Muscle layer of duodenum (tissue), 2 donors: ENCODE measurements around the gene MDH2.
A peak's percentile ranks its signal among the peaks of the same experiment; 100 is the strongest.
"Not testable (repeated sequence)": the region's sequence is repeated elsewhere in the genome, so short reads cannot be mapped to it uniquely, and the experiment has no call there.

Source experiments
- H3K27ac ChIP-seq: one replicate; pipeline ENCODE4 v1.7.0; 2013; ENCODE audit warnings: mild to moderate bottlenecking, low read length
- H3K27me3 ChIP-seq: one replicate; pipeline ENCODE4 v1.7.0; 2013; ENCODE audit warnings: low read depth, mild to moderate bottlenecking, control low read depth, low read length
- H3K36me3 ChIP-seq, 2 donors: one replicate each; pipeline ENCODE4 v1.7.0; 2013; ENCODE audit warnings: low read length in 2 of 2, control low read depth in 1 of 2, mild to moderate bottlenecking in 1 of 2; ENCODE audit not compliant: insufficient read depth in 2 of 2, control insufficient read depth in 1 of 2
- H3K4me1 ChIP-seq, 2 donors: one replicate each; pipeline ENCODE4 v1.7.0; 2013; ENCODE audit warnings: low read length in 2 of 2, mild to moderate bottlenecking in 2 of 2, control low read depth in 1 of 2, moderate library complexity in 1 of 2; ENCODE audit not compliant: insufficient read depth in 2 of 2, control insufficient read depth in 1 of 2
- H3K4me3 ChIP-seq, 2 donors: one replicate each; pipeline ENCODE4 v1.7.0; 2013; ENCODE audit warnings: low read length in 2 of 2, low read depth in 1 of 2, mild to moderate bottlenecking in 1 of 2
- H3K9me3 ChIP-seq, 2 donors: one replicate each; pipeline ENCODE4 v1.7.0; 2013; ENCODE audit warnings: low read length in 2 of 2, control low read depth in 1 of 2, mild to moderate bottlenecking in 1 of 2; ENCODE audit not compliant: control insufficient read depth in 1 of 2
- donor health status: healthy.

Gene MDH2

DNA sequence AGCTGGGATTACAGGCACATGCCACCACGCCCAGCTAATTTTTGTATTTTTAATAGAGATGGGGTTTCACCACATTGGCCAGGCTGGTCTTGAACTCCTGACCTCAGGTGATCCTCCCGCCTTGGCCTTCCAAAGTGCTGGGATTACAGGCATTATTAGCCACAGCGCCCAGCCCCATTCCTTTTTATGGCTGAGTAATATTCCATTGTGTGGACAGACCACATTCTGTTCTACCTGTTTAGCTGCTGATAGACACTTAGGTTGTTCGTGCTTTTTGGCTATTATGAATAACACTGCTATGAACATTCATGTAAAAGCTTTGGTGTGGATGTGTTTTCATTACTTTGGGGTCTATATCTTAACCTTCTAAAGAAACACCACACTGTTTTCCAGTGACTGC lies 29.4 kb upstream of the MDH2 start:
- H3K27ac ChIP-seq = not testable (repeated sequence)

DNA sequence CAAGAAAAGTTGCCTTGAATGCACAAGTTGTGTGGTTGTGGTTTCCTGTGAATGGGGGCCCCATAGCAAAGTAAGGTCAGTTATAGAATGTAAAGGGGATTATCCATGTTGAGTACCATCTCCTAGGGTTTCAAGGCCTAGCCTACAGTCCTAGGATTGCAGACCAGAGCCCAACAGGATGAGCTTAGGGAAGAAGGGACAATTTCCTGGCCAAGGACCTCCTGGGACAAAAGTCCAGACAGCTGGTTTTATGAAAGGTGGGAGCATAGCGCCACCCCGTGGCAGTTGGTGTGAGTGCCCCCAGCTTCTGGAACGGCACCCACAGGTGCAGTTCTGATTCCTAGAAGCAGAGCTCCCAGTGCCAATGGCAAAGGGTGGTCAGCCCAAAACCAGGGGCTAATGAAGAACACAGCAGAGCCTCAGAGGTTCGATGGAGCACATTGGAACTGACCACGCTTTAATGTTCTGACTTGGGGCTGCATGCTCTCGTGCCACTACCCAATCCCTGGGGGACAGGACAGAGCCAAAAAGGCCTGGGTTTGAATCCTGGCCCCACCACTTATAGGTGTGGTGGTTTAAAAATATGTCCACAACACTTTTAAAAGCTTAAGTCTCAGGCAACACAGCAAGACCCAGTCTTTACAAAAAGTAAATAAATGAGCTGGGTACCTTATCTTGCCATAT lies 27.7 kb upstream of the MDH2 start:
- H3K36me3 ChIP-seq = peaks cover 8 to 16% of the 10 kb centered on the region in 2 donors
- no peaks in the 10 kb centered on the region for H3K9me3 ChIP-seq
- no peak overlapping the region for H3K4me3 ChIP-seq
- H3K27me3 ChIP-seq = no peaks in the 10 kb centered on the region
- H3K4me1 ChIP-seq = no peaks in the 10 kb centered on the region
- H3K27ac ChIP-seq = no peak overlapping the region

More for the DNA sequence above, 29.4 kb upstream of the MDH2 start:
- H3K36me3 ChIP-seq = peaks cover 8 to 16% of the 10 kb centered on the region in 2 donors
- not testable (repeated sequence) for H3K27me3 ChIP-seq, H3K9me3 ChIP-seq, H3K4me3 ChIP-seq, H3K4me1 ChIP-seq

DNA sequence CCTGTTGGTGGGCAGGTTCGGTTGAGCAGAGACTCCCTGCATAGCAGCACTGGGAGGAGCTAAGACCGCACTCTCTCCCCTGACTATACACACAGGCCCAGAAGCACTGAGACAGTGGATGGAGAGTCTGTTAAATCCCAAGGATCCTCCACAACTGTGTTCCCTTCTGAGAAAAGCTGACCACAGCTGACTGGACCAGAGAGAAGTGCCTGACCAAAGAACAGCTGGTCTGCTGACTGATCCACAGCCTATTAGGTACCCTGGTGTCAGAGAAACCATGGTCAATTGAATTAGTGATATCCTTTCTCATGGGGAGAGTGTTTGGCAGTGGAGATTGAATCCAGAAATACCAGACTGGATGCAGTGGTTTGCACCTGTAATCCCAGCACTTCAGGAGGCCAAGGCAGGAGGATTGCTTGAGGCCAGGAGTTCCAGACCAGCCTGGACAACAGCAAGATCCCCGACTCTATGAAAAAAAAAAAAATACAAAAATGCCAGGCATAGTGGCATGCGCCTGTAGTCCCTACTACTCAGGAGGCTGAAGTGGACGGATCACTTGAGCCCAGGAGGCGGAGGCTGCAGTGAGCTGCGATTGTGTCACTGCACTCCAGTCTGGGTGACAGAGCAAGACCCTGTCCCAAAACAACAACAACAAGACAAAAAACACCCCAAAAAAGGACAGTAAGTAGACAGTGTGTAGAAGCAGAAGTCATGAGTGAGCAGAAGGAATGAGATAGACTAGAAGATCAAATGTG lies 25.7 kb upstream of the MDH2 start:
- no peaks in the 10 kb centered on the region for H3K4me1 ChIP-seq
- H3K9me3 ChIP-seq = no peaks in the 10 kb centered on the region
- H3K36me3 ChIP-seq = peaks cover 8 to 19% of the 10 kb centered on the region in 2 donors
- no peaks in the 10 kb centered on the region for H3K27me3 ChIP-seq
- H3K4me3 ChIP-seq = no peak overlapping the region
- no peak overlapping the region for H3K27ac ChIP-seq

DNA sequence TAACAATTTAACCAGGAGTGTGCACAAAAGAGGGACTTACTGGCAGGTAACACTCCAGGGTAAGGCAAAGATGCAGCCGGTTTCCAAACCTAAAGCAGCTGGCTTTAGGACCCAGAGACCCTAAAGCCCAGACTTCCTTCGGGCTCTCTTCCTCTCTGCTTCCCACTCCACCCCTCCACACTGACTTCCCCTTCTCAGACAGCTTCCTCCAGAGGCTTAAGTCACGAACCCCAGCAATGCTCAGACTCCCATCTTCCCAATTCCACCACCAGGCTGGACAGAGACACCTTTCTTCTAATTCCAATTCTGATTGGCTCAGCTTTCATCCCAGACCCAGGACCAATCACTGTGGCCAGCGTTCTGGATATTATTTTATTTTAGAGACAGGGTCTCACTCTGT lies 24.9 kb upstream of the MDH2 start:
- no peak overlapping the region for H3K27ac ChIP-seq
- H3K27me3 ChIP-seq = no peaks in the 10 kb centered on the region
- peaks cover 8 to 20% of the 10 kb centered on the region in 2 donors for H3K36me3 ChIP-seq
- H3K9me3 ChIP-seq = no peaks in the 10 kb centered on the region
- H3K4me1 ChIP-seq = no peaks in the 10 kb centered on the region
- H3K4me3 ChIP-seq = no peak overlapping the region

DNA sequence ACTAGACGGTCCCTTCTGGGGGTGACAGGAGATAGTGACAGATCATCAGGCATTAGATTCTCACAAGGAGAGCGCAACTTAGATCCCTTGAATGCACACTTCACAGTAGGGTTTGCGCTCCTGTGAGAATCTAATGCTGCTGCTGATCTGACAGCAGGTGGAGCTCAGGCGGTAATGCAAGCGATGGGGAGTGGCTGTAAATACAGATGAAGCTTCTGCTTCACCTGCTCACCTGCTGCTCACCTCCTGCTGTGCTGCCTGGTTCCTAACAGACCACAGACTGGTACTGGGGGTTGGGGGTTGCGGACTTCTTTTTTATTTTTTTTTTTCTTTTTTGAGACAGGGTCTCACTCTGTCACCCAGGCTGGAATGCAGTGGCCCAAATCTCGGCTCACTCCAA lies 18.2 kb upstream of the MDH2 start:
- H3K9me3 ChIP-seq, H3K27me3 ChIP-seq, H3K4me1 ChIP-seq, H3K36me3 ChIP-seq, H3K4me3 ChIP-seq, H3K27ac ChIP-seq: not testable (repeated sequence)

DNA sequence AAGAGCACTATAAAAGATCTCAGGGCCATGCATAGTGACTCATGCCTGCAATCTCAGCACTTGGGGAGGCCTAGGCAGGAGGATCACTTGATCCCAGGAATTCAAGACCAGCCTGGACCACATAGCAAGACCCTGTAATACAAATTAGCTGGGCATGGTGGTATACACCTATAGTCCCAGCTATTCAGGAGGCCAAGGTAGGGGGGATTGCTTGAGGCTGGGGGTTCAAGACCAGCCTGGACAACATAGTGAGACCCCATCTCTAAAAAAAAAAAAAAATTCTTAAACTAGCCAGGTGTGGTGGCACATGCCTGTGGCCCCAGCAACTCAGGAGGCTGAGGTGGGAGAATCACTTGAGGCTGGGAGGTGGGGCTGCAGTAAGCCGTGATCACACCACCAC lies 15.9 kb upstream of the MDH2 start:
- H3K36me3 ChIP-seq = peaks cover 4% of the 10 kb centered on the region in 2 donors
- H3K27me3 ChIP-seq = no peaks in the 10 kb centered on the region
- H3K4me3 ChIP-seq = no peak overlapping the region
- no peaks in the 10 kb centered on the region for H3K9me3 ChIP-seq
- no peaks in the 10 kb centered on the region for H3K4me1 ChIP-seq
- H3K27ac ChIP-seq = no peak overlapping the region

DNA sequence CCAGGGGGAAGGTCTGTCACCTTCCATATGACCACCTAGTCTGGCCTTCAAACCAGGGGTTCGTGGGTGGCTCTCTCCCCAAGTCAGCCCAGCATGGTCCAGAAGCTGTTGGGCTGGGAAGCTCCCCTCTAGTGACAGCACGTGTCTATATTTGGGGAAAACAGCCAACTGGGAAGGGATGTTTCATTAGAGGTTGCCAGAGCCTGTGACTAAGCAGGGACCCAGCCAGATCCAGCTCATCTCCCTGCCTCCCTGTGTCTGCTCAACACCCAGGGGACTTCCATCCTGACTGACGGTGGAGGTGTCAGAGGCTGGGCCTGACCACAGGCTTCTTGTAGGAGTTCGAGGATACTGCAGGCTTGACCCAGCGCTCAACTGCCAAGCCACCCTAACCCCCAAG lies 10.6 kb upstream of the MDH2 start:
- H3K36me3 ChIP-seq = no peaks in the 10 kb centered on the region
- peaks cover 0 to 7% of the 10 kb centered on the region in 2 donors for H3K4me1 ChIP-seq
- no peak overlapping the region for H3K4me3 ChIP-seq
- H3K9me3 ChIP-seq = no peaks in the 10 kb centered on the region
- no peaks in the 10 kb centered on the region for H3K27me3 ChIP-seq
- H3K27ac ChIP-seq = no peak overlapping the region

DNA sequence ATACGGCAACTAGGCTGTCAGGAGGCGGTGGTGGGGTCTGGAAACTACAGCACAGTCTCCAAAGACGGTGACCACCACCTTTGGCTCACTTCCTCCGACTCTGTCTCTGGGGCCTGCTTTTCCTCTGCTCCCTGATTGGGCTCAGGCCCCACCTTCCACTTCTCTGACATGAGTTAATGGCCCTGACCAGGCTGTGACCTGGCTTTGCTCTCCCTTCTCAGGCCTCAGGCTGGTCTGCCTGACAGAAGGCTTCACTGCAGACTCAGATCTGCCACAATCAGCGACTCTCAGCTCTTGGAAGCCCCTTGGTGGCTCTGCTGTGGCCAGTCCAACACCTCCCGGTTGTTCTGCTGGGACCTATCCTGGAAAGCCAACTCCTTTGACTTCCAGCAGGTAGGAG lies 7.8 kb upstream of the MDH2 start:
- no peak overlapping the region for H3K27ac ChIP-seq
- no peak overlapping the region for H3K4me3 ChIP-seq
- no peaks in the 10 kb centered on the region for H3K9me3 ChIP-seq
- no peaks in the 10 kb centered on the region for H3K36me3 ChIP-seq
- no peaks in the 10 kb centered on the region for H3K27me3 ChIP-seq
- peaks cover 0 to 7% of the 10 kb centered on the region in 2 donors for H3K4me1 ChIP-seq

DNA sequence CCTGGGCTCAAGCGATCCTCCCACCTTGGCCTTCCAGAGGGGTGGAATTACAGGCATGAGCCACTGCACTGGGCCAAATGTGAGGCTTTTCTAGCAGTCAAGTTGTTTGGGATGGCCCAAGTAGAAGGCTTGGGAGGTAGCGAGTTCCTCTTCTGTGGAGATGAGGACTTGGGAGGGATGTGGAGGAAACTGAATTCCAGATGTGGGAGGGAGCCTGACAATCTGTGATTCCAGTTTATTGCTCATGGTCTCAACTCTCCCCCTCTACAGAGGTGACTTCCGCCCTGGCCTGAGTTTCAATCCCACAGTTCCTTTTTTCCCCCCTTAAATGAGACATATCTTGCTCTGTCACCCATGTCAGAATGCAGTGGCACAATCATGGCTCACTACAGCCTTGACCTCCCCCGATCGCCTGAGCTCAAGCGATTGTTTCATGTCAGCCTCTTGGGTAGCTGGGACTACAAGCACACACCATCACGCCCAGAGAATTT lies 3.5 kb upstream of the MDH2 start:
- Histone ChIP-seq H3K36me3 (peaks cover 0 to 4% of the 10 kb centered on the region in 2 donors), H3K27ac (no peak overlapping the region), H3K4me1 (peaks cover 4 to 19% of the 10 kb centered on the region in 2 donors), H3K4me3 (no peak overlapping the region), H3K9me3 (no peaks in the 10 kb centered on the region), H3K27me3 (no peaks in the 10 kb centered on the region)

DNA sequence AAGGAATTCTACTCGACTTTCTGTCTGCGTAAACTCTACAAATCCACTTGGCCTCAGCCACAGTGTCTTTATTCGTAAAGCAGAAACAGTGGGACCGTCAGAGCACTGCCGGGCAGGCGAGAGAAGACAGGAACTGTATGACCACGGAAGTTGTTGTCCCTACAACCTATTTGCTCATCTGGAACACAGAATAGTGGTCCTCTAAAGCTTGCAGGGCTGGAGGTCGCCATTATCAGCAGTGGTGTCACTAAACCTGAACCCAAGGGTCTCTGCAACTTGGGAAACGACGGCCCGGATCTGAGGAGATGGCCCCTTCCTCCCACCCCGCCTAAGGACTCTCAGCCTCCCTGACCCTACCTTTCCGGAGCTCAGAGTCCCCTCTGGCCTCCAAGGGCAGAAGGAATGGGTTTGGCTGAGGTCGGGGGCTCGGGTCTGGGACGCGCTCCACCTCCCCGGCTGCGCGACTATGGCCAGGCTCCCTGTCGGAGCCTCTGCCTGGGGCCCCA lies 548 bp upstream of the MDH2 start:
- peaks cover 7 to 26% of the 10 kb centered on the region in 2 donors for H3K4me1 ChIP-seq
- H3K27ac ChIP-seq = peak overlapping the region; percentile 72
- H3K4me3 ChIP-seq = peak overlapping the region; percentile 84 to 96
- H3K9me3 ChIP-seq = no peaks in the 10 kb centered on the region
- H3K36me3 ChIP-seq = peaks cover 0 to 4% of the 10 kb centered on the region in 2 donors
- no peaks in the 10 kb centered on the region for H3K27me3 ChIP-seq

DNA sequence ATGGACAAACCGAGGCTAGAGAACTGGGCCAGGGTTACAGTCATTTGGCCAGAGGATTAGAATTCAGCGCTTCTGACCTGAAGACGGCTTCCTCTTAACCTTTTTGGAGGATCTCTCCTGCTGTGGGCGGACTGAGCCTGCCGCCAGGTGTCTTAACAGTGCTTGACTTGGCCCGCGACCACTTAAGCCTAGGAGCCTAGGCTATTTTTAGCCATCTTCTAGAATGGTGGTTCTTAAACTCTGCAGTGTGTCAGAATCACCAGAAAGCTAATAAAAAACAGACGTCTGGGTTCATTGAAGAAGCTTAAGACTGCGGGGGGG lies 722 bp downstream of the MDH2 start:
- Histone ChIP-seq H3K27ac (peak overlapping the region; percentile 72), H3K9me3 (no peaks in the 10 kb centered on the region), H3K27me3 (no peaks in the 10 kb centered on the region), H3K4me3 (peak overlapping the region; percentile 84 to 96), H3K36me3 (peaks cover 0 to 4% of the 10 kb centered on the region in 2 donors), H3K4me1 (peaks cover 7 to 31% of the 10 kb centered on the region in 2 donors)
